B cell (primary cell): Measurements from ENCODE around the gene PRDM5.

Experiments used
- EZH2 ChIP-seq: IDR thresholded peaks from 2 replicates; pipeline ENCODE4 v1.6.1; 2012; ENCODE audit warnings: borderline replicate concordance, low read depth, mild to moderate bottlenecking, moderate library complexity, low read length; ENCODE audit not compliant: insufficient read depth, poor library complexity, severe bottlenecking
- TF ChIP-seq, protein P1 (sequence below): fragments of 200-600 bp; IDR thresholded peaks from one replicate; pipeline ENCODE4 v1.8.0; 2022; ENCODE audit warnings: antibody characterized with exemption, mild to moderate bottlenecking

DNA sequence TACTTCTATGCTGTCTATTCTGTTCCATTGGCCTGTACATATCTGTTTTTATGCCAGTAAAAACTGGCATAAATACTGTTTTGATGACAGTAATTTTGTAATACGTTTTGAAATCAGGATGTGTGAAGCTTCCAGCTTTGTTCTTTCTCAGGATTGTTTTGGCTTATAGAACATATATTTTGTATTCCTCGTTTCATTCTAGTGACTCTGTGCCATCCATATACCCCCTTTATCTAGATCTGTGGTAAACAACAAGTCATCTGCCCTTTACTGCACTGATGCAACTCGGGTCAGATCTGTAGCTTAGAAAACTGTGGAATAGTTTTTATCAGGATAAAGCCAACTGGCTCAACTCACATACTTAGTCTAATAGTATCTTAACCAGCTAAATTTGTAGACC, 233.7 kb downstream of the PRDM5 start:
- TF ChIP-seq, protein P1, sequence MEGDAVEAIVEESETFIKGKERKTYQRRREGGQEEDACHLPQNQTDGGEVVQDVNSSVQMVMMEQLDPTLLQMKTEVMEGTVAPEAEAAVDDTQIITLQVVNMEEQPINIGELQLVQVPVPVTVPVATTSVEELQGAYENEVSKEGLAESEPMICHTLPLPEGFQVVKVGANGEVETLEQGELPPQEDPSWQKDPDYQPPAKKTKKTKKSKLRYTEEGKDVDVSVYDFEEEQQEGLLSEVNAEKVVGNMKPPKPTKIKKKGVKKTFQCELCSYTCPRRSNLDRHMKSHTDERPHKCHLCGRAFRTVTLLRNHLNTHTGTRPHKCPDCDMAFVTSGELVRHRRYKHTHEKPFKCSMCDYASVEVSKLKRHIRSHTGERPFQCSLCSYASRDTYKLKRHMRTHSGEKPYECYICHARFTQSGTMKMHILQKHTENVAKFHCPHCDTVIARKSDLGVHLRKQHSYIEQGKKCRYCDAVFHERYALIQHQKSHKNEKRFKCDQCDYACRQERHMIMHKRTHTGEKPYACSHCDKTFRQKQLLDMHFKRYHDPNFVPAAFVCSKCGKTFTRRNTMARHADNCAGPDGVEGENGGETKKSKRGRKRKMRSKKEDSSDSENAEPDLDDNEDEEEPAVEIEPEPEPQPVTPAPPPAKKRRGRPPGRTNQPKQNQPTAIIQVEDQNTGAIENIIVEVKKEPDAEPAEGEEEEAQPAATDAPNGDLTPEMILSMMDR, result no peak
- no peak for TF ChIP-seq EZH2
